GM18507 (cell line): ENCODE results near the gene COQ9.

Source experiments
- DNase-seq: peaks from one replicate; pipeline ENCODE4 v3.0.0; 2011; ENCODE audit warnings: low read depth; ENCODE audit not compliant: insufficient read length; ENCODE audit errors: extremely low spot score
- FAIRE-seq: peaks from 2 replicates; lab custom pipeline; 2011; peaks lifted over from hg19 to GRCh38; lab: Jason Lieb, UNC

The COQ9 gene

DNA sequence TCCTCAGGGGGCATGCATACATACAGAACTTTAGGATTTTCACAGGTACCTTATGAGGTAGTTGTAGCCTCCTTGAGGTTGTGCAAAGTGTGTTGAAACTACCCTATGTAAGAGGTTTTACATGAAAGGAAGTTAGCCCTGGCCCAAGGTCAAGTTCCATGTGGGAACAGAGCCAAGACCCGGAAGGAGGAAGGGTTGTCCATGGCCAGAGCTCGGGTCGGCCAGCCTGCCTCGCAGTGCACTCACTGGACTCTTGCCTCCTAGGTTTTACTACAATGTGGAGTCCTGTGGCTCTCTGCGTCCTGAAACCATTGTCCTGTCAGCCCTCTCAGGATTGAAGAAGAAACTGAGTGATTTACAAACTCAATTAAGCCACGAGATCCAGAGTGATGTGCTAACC, 23.4 kb downstream of the COQ9 start:
- DNase-seq (no peak), FAIRE-seq (no peak)

DNA sequence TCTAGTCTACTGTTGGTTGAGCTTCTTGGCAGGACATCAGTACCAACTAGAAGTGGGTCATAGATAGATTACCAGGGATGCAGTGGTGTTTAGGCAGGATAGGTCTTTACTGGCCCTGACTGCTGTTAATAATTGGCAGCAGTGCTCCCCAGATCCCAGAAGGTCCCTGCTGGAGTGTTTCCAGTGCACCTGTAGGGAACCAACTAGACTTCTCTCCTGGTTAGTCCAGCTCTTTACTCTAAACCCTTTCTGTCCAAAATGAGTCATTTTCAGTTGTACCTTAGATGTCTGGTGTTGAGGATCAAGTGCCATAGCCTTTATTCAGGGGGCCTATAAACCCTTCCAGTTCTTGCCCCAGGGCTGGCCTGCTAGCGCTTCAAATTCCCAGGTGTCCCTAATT, 23.9 kb downstream of the COQ9 start:
- DNase-seq = no peak

DNA sequence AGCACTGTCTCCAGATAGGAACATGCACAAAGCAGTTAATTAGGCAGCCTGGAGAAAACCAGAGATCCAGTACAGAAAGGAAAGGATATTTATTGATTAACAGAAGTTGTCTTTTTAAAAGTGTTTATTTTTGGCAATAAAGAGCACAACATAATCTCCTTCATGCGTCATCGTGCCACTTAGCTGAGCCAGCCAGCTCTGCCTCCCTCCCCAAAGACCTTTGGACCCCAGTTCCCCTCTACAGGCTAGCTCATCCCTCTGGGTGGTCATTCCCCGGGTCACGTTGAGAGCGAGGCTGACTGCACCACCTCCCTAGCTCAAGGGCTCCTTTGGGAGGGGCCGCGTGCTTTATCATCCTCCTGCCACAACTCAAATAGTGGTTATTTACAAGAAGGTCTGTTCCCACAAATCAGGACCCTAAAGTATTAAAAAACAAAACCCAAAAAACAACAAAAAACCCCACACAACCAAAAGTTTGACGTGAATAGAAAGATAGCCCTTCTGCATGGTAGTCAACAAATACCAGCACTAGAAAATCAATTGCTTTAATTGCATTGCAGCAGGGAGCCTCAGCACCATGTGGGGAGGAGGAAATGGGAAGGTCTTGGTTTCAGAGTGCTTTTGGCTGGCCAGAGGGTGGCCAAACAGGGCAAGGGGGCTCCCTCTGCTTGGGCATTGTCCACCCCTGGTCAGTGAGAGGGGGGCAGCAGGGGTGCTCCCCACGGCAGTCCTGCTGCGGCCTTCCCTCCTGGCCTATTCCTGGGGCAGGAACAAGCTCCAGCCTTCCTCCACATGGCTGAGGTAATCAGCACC, 24.8 kb downstream of the COQ9 start:
- no peak for FAIRE-seq

More for the DNA sequence above, 23.9 kb downstream of the COQ9 start:
- no peak for FAIRE-seq

DNA sequence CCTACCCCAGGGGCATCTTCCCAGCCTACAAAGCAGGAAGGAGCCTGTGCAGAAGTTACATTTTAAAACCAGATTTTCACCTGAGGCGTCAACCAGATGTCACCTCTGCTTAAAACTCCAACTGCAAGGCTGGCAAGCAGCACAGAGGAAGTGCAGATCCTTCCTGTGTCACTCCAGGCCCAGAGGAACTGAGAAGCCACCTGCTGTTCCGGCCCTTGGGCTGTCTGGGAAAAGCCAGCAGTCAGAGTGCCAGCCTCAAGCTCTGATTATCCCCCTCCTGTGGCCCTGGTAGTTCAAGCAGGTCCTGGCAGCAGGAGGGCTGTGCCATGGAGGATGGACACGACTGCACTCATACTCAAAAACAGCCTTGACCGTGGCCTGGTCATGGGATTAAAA, 25.4 kb downstream of the COQ9 start:
- FAIRE-seq = no peak
- DNase-seq = no peak

More for the DNA sequence above, 24.8 kb downstream of the COQ9 start:
- DNase-seq = no peak

DNA sequence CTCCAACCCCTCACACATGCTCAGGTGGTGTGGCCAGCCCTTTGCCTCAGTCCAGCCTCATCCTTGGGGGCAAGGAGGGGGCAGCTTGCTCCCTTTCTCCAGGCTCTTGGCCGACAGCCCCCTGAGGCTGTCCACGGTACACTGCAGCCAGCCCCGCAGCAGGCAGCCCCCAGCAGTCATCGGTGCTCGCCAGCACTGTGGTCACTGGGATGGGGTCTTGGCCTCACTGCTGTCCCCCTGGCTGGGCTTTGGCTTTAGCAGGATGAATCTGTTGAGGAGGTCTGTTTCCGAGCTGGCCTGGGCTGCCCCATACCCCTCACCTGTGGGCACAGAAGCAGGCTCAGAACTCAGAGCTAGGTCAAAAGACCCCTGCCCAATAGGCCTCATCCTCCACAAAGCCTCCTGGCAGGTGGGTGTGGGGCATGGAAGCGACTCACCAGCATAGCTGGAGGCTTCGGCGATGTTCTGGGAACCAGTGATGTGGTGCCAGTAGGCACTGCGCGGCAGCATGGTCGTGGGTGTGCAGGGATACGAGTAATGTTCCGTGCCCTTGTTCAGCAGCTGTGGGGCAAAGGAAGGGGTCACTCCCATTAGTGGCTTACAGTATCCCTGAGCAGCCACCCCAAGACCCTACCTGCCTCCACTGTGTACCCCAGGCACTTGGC, 26.0 kb downstream of the COQ9 start:
- FAIRE-seq (no peak), DNase-seq (no peak)

DNA sequence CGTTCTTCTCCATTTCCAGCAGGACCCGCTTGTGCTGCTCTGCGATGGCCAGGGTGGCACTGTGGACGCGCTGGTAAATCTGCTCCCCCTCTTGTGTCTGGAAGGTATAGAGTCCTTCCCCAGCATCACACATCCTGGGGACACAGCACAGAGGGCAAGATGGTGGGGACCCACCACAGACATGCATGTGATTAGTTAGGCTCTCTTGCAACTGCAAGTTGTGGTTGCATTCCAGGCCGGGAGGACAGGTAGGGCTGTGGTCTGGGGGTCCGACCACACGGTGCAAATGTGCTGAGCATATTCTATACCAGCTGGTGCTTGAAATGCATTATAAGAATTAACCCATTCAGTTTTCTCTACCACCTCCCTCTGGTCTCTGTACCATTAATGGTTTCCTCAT, 26.6 kb downstream of the COQ9 start:
- FAIRE-seq (no peak), DNase-seq (no peak)

DNA sequence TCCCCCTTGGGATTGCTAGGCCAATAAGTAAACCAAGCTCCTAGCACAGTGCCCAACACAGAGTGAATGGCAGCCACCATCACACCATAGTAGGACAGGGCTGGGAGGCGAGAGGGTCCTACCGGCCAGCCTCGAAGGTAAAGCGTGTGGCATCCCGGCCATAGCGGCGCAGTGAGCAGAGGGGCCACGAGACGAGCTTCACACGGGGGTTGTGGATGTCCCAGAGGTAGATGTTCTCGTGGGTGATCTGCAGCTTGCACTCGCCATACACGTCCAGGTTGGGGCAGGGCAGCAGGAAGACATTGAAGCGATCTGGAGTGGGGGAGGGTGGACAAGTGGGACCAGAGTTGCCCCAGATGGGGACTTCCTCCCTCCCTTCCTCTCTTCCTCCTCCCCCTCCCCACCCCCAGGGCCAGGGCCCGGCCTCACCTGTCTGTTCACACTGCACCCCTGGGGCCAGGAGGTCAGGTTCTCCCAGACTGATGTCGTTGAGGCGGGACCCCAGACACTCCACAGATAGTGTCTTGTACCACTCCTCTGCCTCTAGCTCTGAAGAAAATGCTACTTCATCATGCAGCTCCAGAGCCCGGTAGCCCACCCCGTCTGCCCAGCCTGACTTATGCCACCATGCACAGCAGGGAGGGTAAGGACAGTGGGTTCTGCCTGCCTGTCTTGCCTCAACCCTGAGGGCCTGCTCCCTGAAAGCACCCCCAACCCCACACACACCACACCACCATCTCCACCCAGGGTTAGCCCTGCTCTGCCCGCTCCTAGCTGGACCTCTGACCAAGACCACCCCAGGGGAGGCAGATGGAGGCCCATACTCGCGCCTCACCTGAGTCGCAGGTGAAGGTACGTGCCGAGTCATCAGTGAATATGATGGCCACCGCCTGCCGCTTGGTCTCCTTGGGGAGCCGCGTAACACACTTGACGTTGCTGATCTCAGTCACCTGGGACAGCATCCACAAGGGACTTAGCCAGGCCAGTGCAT, 27.7 kb downstream of the COQ9 start:
- DNase-seq (no peak), FAIRE-seq (no peak)

DNA sequence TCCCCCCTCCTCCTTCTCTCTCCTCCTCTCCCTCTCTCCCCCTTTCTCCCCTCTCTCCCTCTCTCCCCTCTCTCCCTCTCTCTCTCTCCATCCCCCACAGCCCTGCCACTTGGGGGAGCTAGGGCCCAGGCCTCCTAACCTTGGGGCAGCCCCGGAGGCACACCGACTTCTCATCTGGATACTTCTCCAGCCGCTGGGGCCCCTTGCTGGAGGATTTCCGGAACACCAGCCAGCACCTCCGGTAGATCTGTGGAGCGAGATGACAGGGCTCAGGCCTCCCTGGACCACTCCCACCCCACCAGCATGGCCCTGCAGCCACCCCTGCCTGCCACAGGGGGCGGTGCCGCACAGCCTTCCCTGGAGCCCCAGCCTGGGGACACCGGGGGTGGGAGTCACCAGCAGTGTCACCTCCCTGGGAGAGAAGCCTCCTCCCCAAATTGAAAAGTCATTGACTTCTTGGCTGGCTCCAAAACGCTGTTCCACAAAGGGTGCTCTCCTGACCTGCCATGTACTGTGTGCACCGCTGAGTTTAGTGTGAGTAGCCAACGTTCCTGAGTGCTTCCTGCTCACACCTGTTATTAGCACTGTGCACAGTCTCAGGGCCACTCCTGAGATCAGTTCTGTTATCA, 28.5 kb downstream of the COQ9 start:
- FAIRE-seq (peak; percentile 82), DNase-seq (peak; percentile 76)

DNA sequence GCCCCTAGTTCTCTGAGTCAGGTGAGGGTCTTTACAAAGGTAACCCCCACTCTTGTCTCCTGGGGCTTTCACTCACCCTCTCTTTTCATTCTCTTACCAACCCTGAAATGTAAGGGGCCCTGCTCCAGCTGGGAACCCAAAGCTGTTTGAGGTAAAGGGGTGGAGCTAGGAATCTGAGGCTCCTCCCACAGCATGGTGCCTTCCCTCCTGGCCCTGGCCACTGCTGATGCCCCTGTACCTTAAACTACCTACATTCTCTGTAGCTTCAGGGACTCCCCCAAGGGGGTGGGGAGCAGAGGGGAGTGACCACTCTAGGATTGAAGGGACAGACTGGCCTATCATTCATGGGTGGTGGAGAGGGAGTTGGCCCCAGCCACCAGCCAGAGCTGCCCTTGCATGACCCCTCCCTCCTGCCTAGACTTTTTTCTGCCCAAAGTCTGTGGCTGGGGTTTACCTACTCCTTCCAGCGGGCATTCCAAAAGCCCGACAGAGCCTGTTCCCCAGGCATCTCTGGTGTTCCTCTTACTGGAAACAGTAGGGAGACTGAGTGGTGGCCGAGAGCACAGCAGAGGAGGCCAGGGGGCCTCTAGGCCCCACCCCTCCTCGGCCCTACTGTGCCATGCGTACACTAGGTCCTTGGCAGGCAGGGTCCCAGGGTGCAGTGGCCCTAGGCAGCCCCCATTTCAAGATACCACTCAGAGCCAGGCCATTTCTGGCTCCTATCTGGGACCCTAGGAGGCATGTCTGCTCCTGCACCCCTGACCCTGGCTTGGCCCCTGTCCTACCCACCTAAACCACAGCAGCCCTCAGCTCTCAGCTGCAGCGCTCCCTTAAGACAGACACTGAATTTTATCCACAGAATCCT, 29.5 kb downstream of the COQ9 start:
- FAIRE-seq = no peak

DNA sequence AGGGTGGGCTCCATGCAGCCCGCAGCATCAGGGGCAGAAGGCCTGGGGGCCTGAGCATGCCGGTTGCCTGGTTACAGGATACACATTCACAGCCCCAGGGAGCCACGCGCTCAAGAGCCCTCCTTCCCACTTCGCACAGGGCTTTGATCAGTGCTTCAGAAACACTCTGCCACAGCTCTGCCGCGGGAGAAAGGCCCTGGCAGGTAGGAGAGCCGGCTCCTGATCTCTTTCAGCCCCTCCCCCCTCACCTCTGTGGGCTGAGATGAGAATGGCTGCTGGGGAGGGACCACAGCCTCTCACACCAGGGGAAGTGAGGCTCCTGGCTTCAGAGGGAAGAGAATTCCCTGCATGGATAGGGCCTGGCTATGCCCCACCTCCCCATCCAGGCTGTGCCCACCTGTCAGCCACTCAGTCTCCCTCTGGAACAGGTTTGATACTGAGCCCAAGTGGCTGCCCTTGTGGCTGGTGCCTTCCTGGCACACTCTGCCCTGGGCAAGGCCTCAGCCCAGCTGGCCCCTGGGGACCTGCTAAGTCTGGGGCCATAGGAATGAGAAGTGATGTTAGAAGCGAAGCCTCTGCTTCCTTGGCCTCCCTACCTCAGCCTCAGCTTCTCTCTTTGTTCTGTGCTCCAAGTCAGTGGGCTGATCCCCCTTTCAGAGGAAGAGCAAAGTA, 30.4 kb downstream of the COQ9 start:
- FAIRE-seq = no peak
- DNase-seq = no peak

More for the DNA sequence above, 29.5 kb downstream of the COQ9 start:
- DNase-seq = no peak

DNA sequence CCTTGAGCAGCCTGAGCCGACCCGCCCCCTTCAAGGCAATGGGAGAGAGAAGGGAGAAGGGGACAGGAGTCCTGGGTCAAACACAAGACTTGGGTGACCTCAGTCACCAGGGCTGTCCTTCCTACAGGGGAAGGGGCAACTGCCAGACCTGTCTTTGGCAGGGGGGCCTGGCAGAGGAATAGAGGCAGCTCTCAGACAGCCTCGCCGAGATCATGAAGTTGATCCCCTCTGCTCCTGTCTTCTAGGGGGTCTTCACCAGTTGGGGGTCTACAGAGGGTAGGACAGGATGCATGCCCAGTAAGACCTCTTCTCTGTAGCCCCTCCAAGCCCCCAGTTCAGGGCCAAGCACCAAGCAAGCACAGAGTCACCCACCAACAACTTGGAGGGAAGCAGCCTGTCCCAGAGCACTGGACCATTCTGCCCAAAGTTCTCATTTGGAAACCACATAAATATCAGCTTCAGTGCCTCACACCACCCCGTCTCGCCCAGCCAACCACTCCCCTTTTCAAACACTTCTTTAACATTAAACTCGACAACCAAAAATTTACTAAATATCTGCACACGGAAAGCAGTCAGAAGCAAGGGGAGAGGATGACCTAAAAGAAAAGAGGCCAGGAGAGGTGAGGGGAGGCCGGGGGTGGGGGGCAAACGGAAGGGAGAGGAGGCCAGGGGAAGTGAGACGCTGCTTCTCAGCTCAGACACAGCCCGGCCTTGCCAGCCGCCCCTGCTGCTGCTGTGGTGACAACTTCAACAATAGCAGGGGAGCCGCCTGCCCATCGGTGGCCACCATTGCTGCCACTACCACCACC, 31.3 kb downstream of the COQ9 start:
- DNase-seq (no peak), FAIRE-seq (no peak)

DNA sequence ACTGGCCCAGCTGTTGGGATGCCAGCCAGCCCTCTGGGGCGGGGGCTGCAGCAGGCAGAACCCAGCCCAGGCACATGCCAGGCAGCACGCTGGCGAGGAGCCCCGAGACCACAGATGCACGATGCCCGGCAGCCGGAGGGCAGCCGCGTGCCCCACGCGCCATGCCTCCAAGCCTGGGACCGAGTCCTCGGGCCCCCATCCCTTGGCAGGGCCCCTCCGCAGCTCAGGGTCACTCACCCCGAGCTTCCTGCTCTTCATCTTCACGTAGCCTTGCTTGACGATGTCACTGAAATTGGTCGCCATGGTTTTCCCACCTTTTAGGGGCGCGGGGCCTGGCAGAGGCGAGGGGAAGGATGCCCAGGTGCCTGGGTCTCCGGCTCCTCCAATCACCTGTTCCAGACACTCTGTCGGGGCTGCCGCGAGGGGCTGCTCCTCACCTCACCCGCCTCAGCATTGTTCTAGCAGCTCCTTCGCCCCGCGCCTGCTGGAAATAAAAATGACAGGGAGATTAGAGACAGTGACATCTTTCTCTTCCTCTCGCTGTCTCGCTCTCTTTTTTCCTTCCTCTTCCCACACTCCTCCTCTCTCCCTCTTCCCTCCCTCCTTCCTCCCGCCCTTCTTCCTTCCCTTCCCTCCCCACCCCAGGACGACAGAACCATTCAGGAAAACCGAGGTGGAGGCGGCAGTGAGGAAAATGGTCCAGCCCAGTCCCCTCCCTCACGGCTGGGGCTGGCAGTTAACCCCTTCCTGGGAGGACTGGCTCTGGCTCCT, 32.1 kb downstream of the COQ9 start:
- DNase-seq (no peak), FAIRE-seq (no peak)

DNA sequence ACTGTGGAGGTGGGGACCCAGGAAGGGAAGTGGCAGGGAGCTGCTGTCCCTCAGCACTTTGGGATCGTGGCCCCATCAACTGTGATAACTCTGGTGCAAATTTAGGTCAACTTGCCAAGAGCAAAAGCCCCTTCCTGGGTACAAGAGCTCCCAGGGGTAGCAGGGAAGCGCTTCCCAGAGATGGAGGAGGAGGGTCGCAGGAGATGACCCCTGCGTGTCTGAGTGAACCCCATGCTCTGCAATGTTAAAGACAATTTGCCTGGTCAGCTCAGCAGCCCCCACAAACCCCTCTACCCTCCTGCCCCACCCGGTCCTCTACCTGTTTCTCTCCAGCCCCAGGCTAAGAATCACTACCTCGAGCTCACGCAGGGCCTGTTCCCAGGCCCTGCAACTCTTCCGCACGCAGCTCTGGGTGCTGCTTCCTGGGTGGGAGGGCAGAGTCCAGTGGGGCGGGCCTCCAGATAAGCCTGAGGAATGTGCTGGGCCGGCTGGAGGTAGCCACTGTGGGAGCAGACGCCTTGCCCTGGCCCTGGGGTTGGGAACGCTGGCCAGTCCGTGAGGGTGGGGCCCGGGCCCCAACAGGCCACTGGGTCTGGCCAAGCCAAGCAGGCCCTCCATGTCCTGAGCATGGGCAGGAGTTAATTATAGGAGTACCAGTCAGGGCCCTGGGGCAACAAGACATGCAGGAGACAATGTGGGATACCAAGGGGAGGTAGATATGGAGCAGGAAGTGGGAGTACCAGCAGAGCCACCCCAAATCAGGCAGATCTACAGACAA, 32.9 kb downstream of the COQ9 start:
- DNase-seq (no peak), FAIRE-seq (no peak)

DNA sequence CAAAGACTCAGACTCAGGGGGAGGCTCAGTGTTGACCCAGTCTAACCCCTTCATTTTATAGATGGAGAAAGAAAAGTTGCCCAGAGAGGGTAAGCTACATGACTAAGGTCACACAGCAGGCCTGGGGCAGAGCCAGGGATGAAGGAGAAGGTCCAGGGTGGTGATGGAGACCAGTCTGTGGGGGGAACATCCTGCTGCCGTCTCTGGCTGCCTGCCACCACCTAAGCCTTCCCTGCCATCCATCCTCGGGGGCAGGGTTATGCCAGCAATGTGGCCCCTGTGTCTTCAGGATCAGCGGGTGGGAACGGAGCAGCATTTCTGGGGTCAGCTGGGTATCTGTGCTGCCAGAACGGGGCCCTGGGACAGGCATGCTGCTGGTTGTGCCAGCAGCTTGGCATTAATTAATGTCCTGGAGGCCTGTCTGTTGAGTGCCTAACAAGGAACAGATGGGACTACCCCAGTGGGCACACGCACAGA, 33.5 kb downstream of the COQ9 start:
- FAIRE-seq (no peak), DNase-seq (no peak)

DNA sequence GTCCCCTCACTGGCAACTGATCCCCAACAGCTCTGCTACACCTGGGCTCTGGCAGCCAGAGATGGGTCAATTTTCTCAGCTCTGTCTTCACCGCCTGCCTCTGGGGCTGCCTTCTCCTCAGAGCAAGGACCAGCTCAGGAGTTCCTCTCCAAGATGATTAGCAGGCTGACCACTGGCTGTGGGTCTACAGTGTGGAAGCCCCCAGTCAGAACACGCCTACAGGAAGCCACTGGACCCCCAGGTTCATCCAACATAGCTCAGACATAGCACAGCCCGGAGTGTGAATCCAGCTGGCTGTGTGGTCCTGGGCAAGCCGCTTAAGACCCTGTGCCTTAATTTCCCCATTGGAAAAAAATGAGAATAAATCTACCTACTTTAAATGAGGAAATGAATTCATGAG, 34.1 kb downstream of the COQ9 start:
- FAIRE-seq (no peak), DNase-seq (no peak)
